Activated B cell treated with CpG ODN at 0.5 μM for 24 hours (primary cell): Measurements from ENCODE around the gene OR6N2. TPM values are rescaled to one million over a fixed set of nuclear protein-coding genes. Genes with fewer than 3 reads are reported as not detected.

Experiments
- ATAC-seq: fragments of 200-7000 bp; cut with Tn5 transposase; one replicate; pipeline ENCODE4 v1.10.0; 2021; ENCODE audit warnings: low read depth, mild to moderate bottlenecking, moderate library complexity
- CTCF ChIA-PET: fragments of 350-600 bp; sonication (Branson Sonifier 250); formaldehyde crosslinking; loops from one replicate; lab custom pipeline; 2021; ENCODE audit warnings: antibody characterized with exemption; lab: Charles Lee
- POLR2A ChIA-PET: fragments of 350-600 bp; sonication (Branson Sonifier 250); formaldehyde crosslinking; loops from one replicate; lab custom pipeline; 2021; ENCODE audit warnings: antibody characterized with exemption; lab: Charles Lee
- DNase-seq: peaks from one replicate; pipeline ENCODE4 v3.0.0; 2022
- H3K27ac Mint-ChIP-seq: one replicate; pipeline ENCODE4 v1.8.0; 2020; ENCODE audit warnings: mixed read lengths
- H3K27me3 Mint-ChIP-seq: one replicate; pipeline ENCODE4 v1.8.0; 2021; ENCODE audit warnings: mixed read lengths
- H3K36me3 Mint-ChIP-seq: one replicate; pipeline ENCODE4 v1.8.0; 2021; ENCODE audit warnings: low read depth, mixed read lengths
- H3K4me1 Mint-ChIP-seq: one replicate; pipeline ENCODE4 v1.8.0; 2021; ENCODE audit warnings: mixed read lengths
- H3K4me3 Mint-ChIP-seq: one replicate; pipeline ENCODE4 v1.8.0; 2020; ENCODE audit warnings: mild to moderate bottlenecking, mixed read lengths
- H3K9me3 Mint-ChIP-seq: one replicate; pipeline ENCODE4 v1.8.0; 2020; ENCODE audit warnings: mixed read lengths
- CTCF ChIP-seq: fragments of 200-600 bp; IDR thresholded peaks from one replicate; pipeline ENCODE4 v1.8.0; 2022; ENCODE audit warnings: antibody characterized with exemption, mild to moderate bottlenecking
- intact Hi-C: fragments of 100-400 bp; cut with micrococcal nuclease; formaldehyde crosslinking; loops from one replicate; pipeline ENCODE4 v1.15.1; 2024
- total RNA-seq: library from RNA; stranded (reverse); gene quantifications from 2 replicates; pipeline ENCODE4 v1.2.3, GENCODE V29; 2022

The OR6N2 gene
- total RNA-seq, result not detected in 2 replicates

- CTCF ChIA-PET, result no interaction called here
- H3K36me3 Mint-ChIP-seq, result no peaks in the 10 kb centered on the region
- no peaks in the 10 kb centered on the region for H3K9me3 Mint-ChIP-seq
- POLR2A ChIA-PET, result no interaction called here
- H3K4me3 Mint-ChIP-seq, result no peak within 1 kb of the TSS
- no peaks in the 10 kb centered on the region for H3K4me1 Mint-ChIP-seq
- ATAC-seq, result no peak
- DNase-seq, result no peak
- no peak for TF ChIP-seq CTCF
- peaks cover 6% of the 10 kb centered on the region for H3K27me3 Mint-ChIP-seq
- H3K27ac Mint-ChIP-seq, result no peak within 1 kb of the TSS
- intact Hi-C loops, result no loop called here
These were observed at the start of gene OR6N2 for GRCh38 chr1:158781104-158781503. OR6N2 (minus strand) TSS chr1:158781204; CDS start chr1:158777635, 3,569 bp downstream.

GRCh38 chr1:158830074-158830677, 49.2 kb upstream of the OR6N2 start:
- peak overlapping the region; percentile 24 for H3K4me3 Mint-ChIP-seq
- peaks cover 20% of the 10 kb centered on the region for H3K9me3 Mint-ChIP-seq
- ChIA-PET CTCF (no interaction called here), POLR2A (interaction anchor here (1.4 kb wide), 1 partner anchor 246 kb away, joined by 3 read pairs; the partner anchor contains the start of gene AIM2)
- peak overlapping the region; percentile 93 for H3K27ac Mint-ChIP-seq
- intact Hi-C loops, result loop anchor here (2.0 kb wide), 2 partner anchors 185 to 247 kb away; partner anchors contain the start of gene AIM2
- no peak for DNase-seq
- TF ChIP-seq CTCF, result no peak
- H3K27me3 Mint-ChIP-seq, result peaks cover 3% of the 10 kb centered on the region
- H3K4me1 Mint-ChIP-seq, result peaks cover 30% of the 10 kb centered on the region
- peaks cover 8% of the 10 kb centered on the region for H3K36me3 Mint-ChIP-seq
- ATAC-seq, result no peak

- Mint-ChIP-seq H3K4me1 (no peaks in the 10 kb centered on the region), H3K27ac (no peak overlapping the region), H3K36me3 (no peaks in the 10 kb centered on the region), H3K9me3 (peaks cover 2% of the 10 kb centered on the region), H3K27me3 (peaks cover 16% of the 10 kb centered on the region), H3K4me3 (no peak overlapping the region)
- CTCF ChIA-PET, result no interaction called here
- intact Hi-C loops, result no loop called here
- no peak for TF ChIP-seq CTCF
- POLR2A ChIA-PET, result no interaction called here
- DNase-seq, result no peak
- ATAC-seq, result no peak
These were observed 40.7 kb upstream of the OR6N2 start for GRCh38 chr1:158821723-158822122.

GRCh38 chr1:158819461-158820443, 38.7 kb upstream of the OR6N2 start:
- ChIA-PET CTCF (no interaction called here), POLR2A (no interaction called here)
- no peaks in the 10 kb centered on the region for H3K9me3 Mint-ChIP-seq
- no peaks in the 10 kb centered on the region for H3K4me1 Mint-ChIP-seq
- no peak overlapping the region for H3K27ac Mint-ChIP-seq
- DNase-seq, result no peak
- no peak overlapping the region for H3K4me3 Mint-ChIP-seq
- no peaks in the 10 kb centered on the region for H3K36me3 Mint-ChIP-seq
- no peak for TF ChIP-seq CTCF
- intact Hi-C loops, result no loop called here
- no peak for ATAC-seq
- peaks cover 13% of the 10 kb centered on the region for H3K27me3 Mint-ChIP-seq

- no peak for TF ChIP-seq CTCF
- ATAC-seq (no peak), DNase-seq (no peak)
- ChIA-PET POLR2A (no interaction called here), CTCF (no interaction called here)
- H3K4me3 Mint-ChIP-seq, result no peak overlapping the region
- no peaks in the 10 kb centered on the region for H3K4me1 Mint-ChIP-seq
- H3K27me3 Mint-ChIP-seq, result peaks cover 11% of the 10 kb centered on the region
- H3K36me3 Mint-ChIP-seq, result no peaks in the 10 kb centered on the region
- H3K9me3 Mint-ChIP-seq, result no peaks in the 10 kb centered on the region
- intact Hi-C loops, result no loop called here
- no peak overlapping the region for H3K27ac Mint-ChIP-seq
These were observed 38.0 kb upstream of the OR6N2 start for GRCh38 chr1:158818975-158819431.
